GM12873 (cell line): ENCODE data around the gene BABAM2.

ENCODE experiments used
- CTCF ChIP-seq: IDR thresholded peaks from 2 replicates; pipeline ENCODE4 v1.5.1; 2012; ENCODE audit warnings: low read depth, mild to moderate bottlenecking, moderate library complexity, low read length, control low read depth; ENCODE audit not compliant: insufficient read depth; ENCODE audit errors: missing control alignments

Gene BABAM2

GRCh38 chr2:28248511-28248910, 358.0 kb downstream of the BABAM2 start:
- no peak for TF ChIP-seq CTCF

GRCh38 chr2:28250006-28250405, 359.5 kb downstream of the BABAM2 start:
- no peak for TF ChIP-seq CTCF

GRCh38 chr2:28251337-28251736, 360.8 kb downstream of the BABAM2 start:
- no peak for TF ChIP-seq CTCF

GRCh38 chr2:28252311-28252710, 361.8 kb downstream of the BABAM2 start:
- no peak for TF ChIP-seq CTCF

GRCh38 chr2:28253543-28253942, 363.0 kb downstream of the BABAM2 start:
- TF ChIP-seq CTCF, result no peak

- no peak for TF ChIP-seq CTCF
Measured at GRCh38 chr2:28257182-28257581, 366.7 kb downstream of the BABAM2 start.

GRCh38 chr2:28263690-28264089, 373.2 kb downstream of the BABAM2 start:
- no peak for TF ChIP-seq CTCF

GRCh38 chr2:28267282-28267681, 376.8 kb downstream of the BABAM2 start:
- no peak for TF ChIP-seq CTCF
